ENCODE results near the gene CYP2F1.

CYP2F1 gene

GRCh38 chr19:41114132-41114531 is at the start of gene CYP2F1:
Gene CYP2F1, plus strand, starts transcription at chr19:41114432. Its CDS starts 1,757 bp downstream, at chr19:41116189.
- TF ChIP-seq CTCF (IDR thresholded peaks at IDR 0.05; ENCODE audit: low read depth, low read length), result no peak
- H3K4me3 ChIP-seq (ENCODE audit: low read depth, low read length), result no peak within 1 kb of the TSS

GRCh38 chr19:41064974-41065569 is 49.2 kb upstream of the CYP2F1 start:
- no peak for TF ChIP-seq CTCF (IDR thresholded peaks at IDR 0.05; ENCODE audit: low read depth, low read length)
- H3K4me3 ChIP-seq (ENCODE audit: low read depth, low read length), result no peak overlapping the region

GRCh38 chr19:41076286-41076685 is 37.9 kb upstream of the CYP2F1 start:
- no peak for TF ChIP-seq CTCF (IDR thresholded peaks at IDR 0.05; ENCODE audit: low read depth, low read length)
- H3K4me3 ChIP-seq (ENCODE audit: low read depth, low read length), result no peak overlapping the region

- TF ChIP-seq CTCF (IDR thresholded peaks at IDR 0.05; ENCODE audit: low read depth, low read length), result no peak
- no peak overlapping the region for H3K4me3 ChIP-seq (ENCODE audit: low read depth, low read length)
Measured at GRCh38 chr19:41083516-41083915, 30.7 kb upstream of the CYP2F1 start.

GRCh38 chr19:41085748-41086415 is 28.4 kb upstream of the CYP2F1 start:
- H3K4me3 ChIP-seq (ENCODE audit: low read depth, low read length), result no peak overlapping the region
- no peak for TF ChIP-seq CTCF (IDR thresholded peaks at IDR 0.05; ENCODE audit: low read depth, low read length)

- no peak within 1 kb of the TSS for H3K4me3 ChIP-seq (ENCODE audit: low read depth, low read length)
- TF ChIP-seq CTCF (IDR thresholded peaks at IDR 0.05; ENCODE audit: low read depth, low read length), result no peak
Measured at GRCh38 chr19:41088151-41088550, 26.1 kb upstream of the CYP2F1 start, which contains the start of gene CYP2A13. Gene CYP2A13, plus strand, starts transcription at chr19:41088451. Its CDS starts 21 bp downstream, at chr19:41088472.

- TF ChIP-seq CTCF (IDR thresholded peaks at IDR 0.05; ENCODE audit: low read depth, low read length), result no peak
- H3K4me3 ChIP-seq (ENCODE audit: low read depth, low read length), result no peak overlapping the region
Measured at GRCh38 chr19:41089959-41090358, 24.3 kb upstream of the CYP2F1 start.

Measured in WI38 (cell line).